Measurements from ENCODE around the gene STAG3. TPM values are rescaled to one million over a fixed set of nuclear protein-coding genes. Genes with fewer than 3 reads are reported as not detected.

Gene STAG3
- total and polyA plus RNA-seq, 9 of the 15 experiments (the other 6 are each of a cell fraction or from before 2014, with no cell fraction given): 0.54 to 2.5 (median 1.7) TPM

GRCh38 chr7:100190048-100190711 is 12.5 kb downstream of the STAG3 start:
- Histone ChIP-seq H3K79me2 (ENCODE audit: control insufficient read depth, insufficient read depth, low read length) (no peaks in the 10 kb centered on the region), H4K20me1 (replicated peaks; ENCODE audit: control insufficient read depth, insufficient read depth, low read length) (no peaks in the 10 kb centered on the region), H3K4me3 (no peak overlapping the region), H3K9me1 (ENCODE audit: control insufficient read depth, insufficient read depth, low read length) (no peaks in the 10 kb centered on the region), H3K4me2 (ENCODE audit: insufficient read depth, low read length) (no peak overlapping the region), H3K4me1 (replicated peaks in 1 of 2; ENCODE audit: control insufficient read depth in 2 of 2, insufficient read depth in 2 of 2, low read length in 2 of 2) (peaks cover 0 to 11% of the 10 kb centered on the region in 2 experiments; a peak in 3 of 5 replicates), H3K27me3 (ENCODE audit: control insufficient read depth in 2 of 2, insufficient read depth in 2 of 2, low read length in 2 of 2) (no peaks in the 10 kb centered on the region), H3K27ac (ENCODE audit: extremely low read depth, low read depth, low read length) (no peak overlapping the region), H3K36me3 (ENCODE audit: control insufficient read depth, insufficient read depth, low read length) (no peaks in the 10 kb centered on the region), H3K9me3 (replicated peaks; ENCODE audit: control insufficient read depth, insufficient read depth, low read depth, low read length) (no peaks in the 10 kb centered on the region), H3K9ac (ENCODE audit: insufficient read depth in 1 of 2, low read depth in 2 of 2, low read length in 2 of 2) (no peak overlapping the region), H2AFZ (ENCODE audit: low read depth, low read length) (peak overlapping the region; percentile 75)
- WGBS (ENCODE audit: insufficient coverage, low coverage, missing lambda C conversion rate): 5% methylated on average over 4 of the region's 4 CpGs
- ChIA-PET CTCF (ENCODE audit: low intra/inter-chr PET ratio) (interaction anchor here (1.1 kb wide), 1 partner anchor 27 kb away, joined by 4 read pairs; no protein-coding TSS in a partner anchor), POLR2A (interaction anchor here (0.7 to 1.5 kb wide), 4 partner anchors 8 to 239 kb away, joined by 3 to 12 read pairs (median 7); partner anchors contain the start of gene MEPCE)
- no TSS peak for BruUV-seq (replicated peaks)
- ATAC-seq: peak; percentile 90
- intact Hi-C loops (cut with micrococcal nuclease) (loop anchor here (1.0 kb wide), 3 partner anchors 26 to 42 kb away; partner anchors contain the start of genes LAMTOR4 and TRAPPC14), in situ Hi-C loops (cut with MboI) (no loop called here)
- peak; percentile 83 for FAIRE-seq
- peak; percentile 48 to 76 (median 52) for DNase-seq (ENCODE audit: extremely low read depth in 1 of 4, low spot score in 3 of 4)
- TF ChIP-seq GATAD2A (IDR thresholded peaks at IDR 0.05): no peak
- peak; percentile 52; the same call in 1 of the 2 replicates for TF ChIP-seq DPF2 (IDR thresholded peaks at IDR 0.05)
- TF ChIP-seq RBFOX2 (IDR thresholded peaks at IDR 0.05; ENCODE audit: low read depth, low read length): 0 out of 2 replicates have a peak, but pooled peaks have one; percentile 29
- TF ChIP-seq, protein P1, sequence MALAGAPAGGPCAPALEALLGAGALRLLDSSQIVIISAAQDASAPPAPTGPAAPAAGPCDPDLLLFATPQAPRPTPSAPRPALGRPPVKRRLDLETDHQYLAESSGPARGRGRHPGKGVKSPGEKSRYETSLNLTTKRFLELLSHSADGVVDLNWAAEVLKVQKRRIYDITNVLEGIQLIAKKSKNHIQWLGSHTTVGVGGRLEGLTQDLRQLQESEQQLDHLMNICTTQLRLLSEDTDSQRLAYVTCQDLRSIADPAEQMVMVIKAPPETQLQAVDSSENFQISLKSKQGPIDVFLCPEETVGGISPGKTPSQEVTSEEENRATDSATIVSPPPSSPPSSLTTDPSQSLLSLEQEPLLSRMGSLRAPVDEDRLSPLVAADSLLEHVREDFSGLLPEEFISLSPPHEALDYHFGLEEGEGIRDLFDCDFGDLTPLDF (CRISPR knock-in tag; IDR thresholded peaks at IDR 0.05): no peak
- TF ChIP-seq ZNF512 (tag; IDR thresholded peaks at IDR 0.05): peak; percentile 79
- peak; percentile 68; the same call in 1 of the 2 replicates for TF ChIP-seq JUND (IDR thresholded peaks at IDR 0.05; ENCODE audit: borderline replicate concordance, low read depth, low read length)
- peak; percentile 44; the same call in 1 of the 3 replicates for TF ChIP-seq JUND (tag; IDR thresholded peaks at IDR 0.05; ENCODE audit: borderline replicate concordance, low read depth, low read length)
- no peak for TF ChIP-seq HMG20A (CRISPR knock-in tag; conservative IDR thresholded peaks at IDR 0.05)
- TF ChIP-seq NR2C2 (CRISPR knock-in tag; IDR thresholded peaks at IDR 0.05): no peak
- peak; percentile 41; the same call in 1 of the 2 replicates for TF ChIP-seq NR2C2 (tag; IDR thresholded peaks at IDR 0.05)
- TF ChIP-seq C11orf30 (IDR thresholded peaks at IDR 0.05; ENCODE audit: low read depth): peak; percentile 76; the same call in 1 of the 2 replicates
- TF ChIP-seq FOXJ2 (tag; IDR thresholded peaks at IDR 0.05): 0 out of 2 replicates have a peak, but pooled peaks have one; percentile 34
- TF ChIP-seq ZNF165 (CRISPR knock-in tag; IDR thresholded peaks at IDR 0.05; ENCODE audit: borderline replicate concordance): no peak
- no peak for TF ChIP-seq ZBTB43 (CRISPR knock-in tag; IDR thresholded peaks at IDR 0.05)
- no peak for TF ChIP-seq NRF1 (conservative IDR thresholded peaks at IDR 0.05 in 1 of 2, IDR thresholded peaks at IDR 0.05 in 1 of 2)
- TF ChIP-seq SMAD3 (CRISPR knock-in tag; conservative IDR thresholded peaks at IDR 0.05): 0 out of 2 replicates have a peak, but pooled peaks have one; percentile 52
- TF ChIP-seq HOXB6 (CRISPR knock-in tag; IDR thresholded peaks at IDR 0.05; ENCODE audit: borderline replicate concordance): no peak
- peak in 1 of 2 experiments; percentile 40; a peak in 1 of 4 replicates for TF ChIP-seq TRIM24 (IDR thresholded peaks at IDR 0.05)

All from K562 (cell line).